HL-60 (cell line): Measurements from ENCODE around the gene CDK8.

Experiments used
- DNase-seq, 2 experiments: peaks; one replicate each; pipeline ENCODE4 v3.0.0-alpha.2; 2010 to 2020; ENCODE audit warnings: low read depth in 1 of 2, low spot score in 1 of 2
- H3K27ac ChIP-seq: fragments of 250-450 bp; sonication (Bioruptor Pico); replicated peaks from 2 replicates; pipeline ENCODE4 v1.5.1; 2020; ENCODE audit warnings: mild to moderate bottlenecking, moderate library complexity
- H3K27me3 ChIP-seq: fragments of 250-450 bp; sonication (Bioruptor Pico); 2 replicates; pipeline ENCODE4 v1.5.1; 2021; ENCODE audit warnings: mild to moderate bottlenecking, moderate library complexity; ENCODE audit not compliant: insufficient read depth, poor library complexity, severe bottlenecking
- H3K4me3 ChIP-seq: replicated peaks from 2 replicates; pipeline ENCODE4 v1.5.1; 2011; ENCODE audit warnings: mild to moderate bottlenecking, control low read depth, low read length; ENCODE audit not compliant: insufficient read depth
- CTCF ChIP-seq: IDR thresholded peaks from one replicate; pipeline ENCODE4 v1.5.1; 2011; ENCODE audit warnings: low read length, control low read depth, inconsistent platforms; ENCODE audit not compliant: insufficient read depth
- GABPA ChIP-seq: IDR thresholded peaks from 2 replicates; pipeline ENCODE4 v1.6.1; 2012; ENCODE audit warnings: low read depth
- POLR2AphosphoS5 ChIP-seq: IDR thresholded peaks from 2 replicates; pipeline ENCODE4 v1.6.1; 2012; ENCODE audit warnings: low read depth
- SPI1 ChIP-seq: IDR thresholded peaks from 2 replicates; pipeline ENCODE4 v1.6.1; 2012; ENCODE audit warnings: low read depth, mild to moderate bottlenecking, borderline replicate concordance
- TF ChIP-seq, protein P1 (sequence below): IDR thresholded peaks from 2 replicates; pipeline ENCODE4 v1.6.1; 2012; ENCODE audit warnings: low read depth; ENCODE audit not compliant: insufficient replicate concordance

The CDK8 gene

GRCh38 chr13:26229080-26229615 lies 24.8 kb upstream of the CDK8 start:
- DNase-seq = no peak
- H3K4me3 ChIP-seq = no peak overlapping the region
- no peak overlapping the region for H3K27ac ChIP-seq
- no peaks in the 10 kb centered on the region for H3K27me3 ChIP-seq
- TF ChIP-seq SPI1 (no peak), CTCF (no peak), POLR2AphosphoS5 (no peak), GABPA (no peak)
- TF ChIP-seq, protein P1, sequence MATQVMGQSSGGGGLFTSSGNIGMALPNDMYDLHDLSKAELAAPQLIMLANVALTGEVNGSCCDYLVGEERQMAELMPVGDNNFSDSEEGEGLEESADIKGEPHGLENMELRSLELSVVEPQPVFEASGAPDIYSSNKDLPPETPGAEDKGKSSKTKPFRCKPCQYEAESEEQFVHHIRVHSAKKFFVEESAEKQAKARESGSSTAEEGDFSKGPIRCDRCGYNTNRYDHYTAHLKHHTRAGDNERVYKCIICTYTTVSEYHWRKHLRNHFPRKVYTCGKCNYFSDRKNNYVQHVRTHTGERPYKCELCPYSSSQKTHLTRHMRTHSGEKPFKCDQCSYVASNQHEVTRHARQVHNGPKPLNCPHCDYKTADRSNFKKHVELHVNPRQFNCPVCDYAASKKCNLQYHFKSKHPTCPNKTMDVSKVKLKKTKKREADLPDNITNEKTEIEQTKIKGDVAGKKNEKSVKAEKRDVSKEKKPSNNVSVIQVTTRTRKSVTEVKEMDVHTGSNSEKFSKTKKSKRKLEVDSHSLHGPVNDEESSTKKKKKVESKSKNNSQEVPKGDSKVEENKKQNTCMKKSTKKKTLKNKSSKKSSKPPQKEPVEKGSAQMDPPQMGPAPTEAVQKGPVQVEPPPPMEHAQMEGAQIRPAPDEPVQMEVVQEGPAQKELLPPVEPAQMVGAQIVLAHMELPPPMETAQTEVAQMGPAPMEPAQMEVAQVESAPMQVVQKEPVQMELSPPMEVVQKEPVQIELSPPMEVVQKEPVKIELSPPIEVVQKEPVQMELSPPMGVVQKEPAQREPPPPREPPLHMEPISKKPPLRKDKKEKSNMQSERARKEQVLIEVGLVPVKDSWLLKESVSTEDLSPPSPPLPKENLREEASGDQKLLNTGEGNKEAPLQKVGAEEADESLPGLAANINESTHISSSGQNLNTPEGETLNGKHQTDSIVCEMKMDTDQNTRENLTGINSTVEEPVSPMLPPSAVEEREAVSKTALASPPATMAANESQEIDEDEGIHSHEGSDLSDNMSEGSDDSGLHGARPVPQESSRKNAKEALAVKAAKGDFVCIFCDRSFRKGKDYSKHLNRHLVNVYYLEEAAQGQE = no peak

- H3K27ac ChIP-seq = no peak overlapping the region
- TF ChIP-seq SPI1 (no peak), POLR2AphosphoS5 (no peak), CTCF (no peak), GABPA (no peak)
- TF ChIP-seq, protein P1 = no peak
Observed at GRCh38 chr13:26230703-26231102, 23.2 kb upstream of the CDK8 start.

GRCh38 chr13:26236296-26236695 lies 17.6 kb upstream of the CDK8 start:
- DNase-seq = no peak
- TF ChIP-seq CTCF (no peak), SPI1 (no peak)
- TF ChIP-seq, protein P1 = no peak
- Histone ChIP-seq H3K4me3 (no peak overlapping the region), H3K27ac (no peak overlapping the region), H3K27me3 (no peaks in the 10 kb centered on the region)

More at GRCh38 chr13:26230703-26231102, 23.2 kb upstream of the CDK8 start:
- no peak overlapping the region for H3K4me3 ChIP-seq
- DNase-seq = no peak
- H3K27me3 ChIP-seq = no peaks in the 10 kb centered on the region
